ENCODE measurements around the gene FLRT2.

DNA sequence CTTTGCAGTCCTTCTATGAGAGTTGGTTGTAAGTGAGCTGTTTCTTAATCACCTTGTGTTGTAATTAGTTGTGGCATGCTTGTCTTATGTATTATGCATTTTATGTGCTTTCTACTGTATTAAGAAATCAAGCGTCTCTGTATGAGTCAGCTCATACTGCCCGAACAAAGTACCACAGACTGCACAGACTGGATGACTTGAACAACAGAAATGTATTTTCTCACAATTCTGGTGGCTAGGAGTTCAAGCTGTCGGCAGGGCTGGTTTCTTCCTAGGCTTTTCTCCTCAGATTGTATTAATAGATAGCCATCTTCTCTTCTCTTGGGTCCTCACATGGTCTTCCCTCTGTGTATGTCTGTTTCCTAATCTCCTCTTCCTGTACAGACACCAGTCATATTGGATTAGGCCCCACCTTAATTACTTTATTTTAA is 77.7 kb downstream of the FLRT2 start:
- TF ChIP-seq, protein P1, sequence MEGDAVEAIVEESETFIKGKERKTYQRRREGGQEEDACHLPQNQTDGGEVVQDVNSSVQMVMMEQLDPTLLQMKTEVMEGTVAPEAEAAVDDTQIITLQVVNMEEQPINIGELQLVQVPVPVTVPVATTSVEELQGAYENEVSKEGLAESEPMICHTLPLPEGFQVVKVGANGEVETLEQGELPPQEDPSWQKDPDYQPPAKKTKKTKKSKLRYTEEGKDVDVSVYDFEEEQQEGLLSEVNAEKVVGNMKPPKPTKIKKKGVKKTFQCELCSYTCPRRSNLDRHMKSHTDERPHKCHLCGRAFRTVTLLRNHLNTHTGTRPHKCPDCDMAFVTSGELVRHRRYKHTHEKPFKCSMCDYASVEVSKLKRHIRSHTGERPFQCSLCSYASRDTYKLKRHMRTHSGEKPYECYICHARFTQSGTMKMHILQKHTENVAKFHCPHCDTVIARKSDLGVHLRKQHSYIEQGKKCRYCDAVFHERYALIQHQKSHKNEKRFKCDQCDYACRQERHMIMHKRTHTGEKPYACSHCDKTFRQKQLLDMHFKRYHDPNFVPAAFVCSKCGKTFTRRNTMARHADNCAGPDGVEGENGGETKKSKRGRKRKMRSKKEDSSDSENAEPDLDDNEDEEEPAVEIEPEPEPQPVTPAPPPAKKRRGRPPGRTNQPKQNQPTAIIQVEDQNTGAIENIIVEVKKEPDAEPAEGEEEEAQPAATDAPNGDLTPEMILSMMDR (IDR thresholded peaks at IDR 0.05; ENCODE audit: low read length): no peak
- TF ChIP-seq EZH2 (IDR thresholded peaks at IDR 0.05; ENCODE audit: borderline replicate concordance, low read length): no peak
